ENCODE results near the gene FARSA. TPM values are rescaled to one million over a fixed set of nuclear protein-coding genes. Genes with fewer than 3 reads are reported as not detected.

FARSA gene
- total and polyA plus RNA-seq, 2 of the 13 experiments (the other 11 are each of a cell fraction or from before 2014, with no cell fraction given), result 25.9 to 72.0 TPM

DNA sequence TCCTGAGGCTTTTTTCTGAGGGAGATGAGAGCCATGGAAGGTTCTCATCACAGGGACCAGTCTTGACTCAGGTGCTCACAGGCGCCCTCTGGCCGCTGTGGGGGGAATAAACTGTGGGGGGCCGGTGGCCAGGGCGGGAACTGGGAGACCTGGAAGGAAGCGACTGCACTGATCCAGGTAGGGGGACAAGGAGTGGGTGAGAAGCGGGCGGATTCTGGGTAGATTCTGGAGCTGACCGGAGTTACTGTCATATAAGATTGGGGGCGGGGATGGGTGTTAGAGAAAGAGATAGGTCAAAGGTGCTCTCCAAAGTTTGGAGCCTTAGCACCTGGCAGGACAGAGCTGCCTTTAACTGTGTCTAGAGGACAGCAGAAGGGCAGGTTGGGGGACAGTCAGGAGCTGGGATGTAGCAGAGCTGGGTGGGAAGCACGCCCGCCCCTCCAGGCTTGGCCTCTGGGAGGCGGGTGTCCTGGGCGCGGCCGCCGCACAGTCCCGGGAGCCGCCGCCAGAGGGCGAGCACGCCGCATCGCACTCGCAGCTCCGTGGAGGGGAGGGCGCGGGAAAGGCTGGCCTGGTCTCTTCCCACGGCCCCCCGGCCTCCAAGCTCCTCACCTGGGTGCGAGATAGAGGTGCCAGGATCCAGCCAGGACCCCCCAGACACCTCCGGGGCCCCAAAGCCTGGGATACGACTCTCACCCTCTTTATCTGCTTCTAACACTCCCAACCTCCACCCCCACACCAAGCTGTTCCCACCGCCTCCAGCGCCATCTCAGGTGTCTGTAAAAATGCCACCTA lies 31.7 kb upstream of the FARSA start (continued):
- TF ChIP-seq, protein P1, sequence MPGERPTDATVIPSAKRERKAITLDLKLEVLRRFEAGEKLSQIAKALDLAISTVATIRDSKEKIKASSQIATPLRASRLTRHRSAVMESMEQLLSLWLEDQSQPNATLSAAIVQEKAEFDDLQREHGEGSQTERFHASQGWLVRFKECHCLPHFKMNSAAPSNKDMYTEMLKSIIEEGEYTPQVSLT (CRISPR knock-in tag; IDR thresholded peaks at IDR 0.05; ENCODE audit: borderline replicate concordance, low read depth), result no peak
- TF ChIP-seq HOXA3 (CRISPR knock-in tag; IDR thresholded peaks at IDR 0.05), result peak; percentile 67; the same call in 1 of the 2 replicates
- TF ChIP-seq ZNF225 (CRISPR knock-in tag; IDR thresholded peaks at IDR 0.05), result peak; percentile 37; the same call in 1 of the 2 replicates
- no peak for TF ChIP-seq NFE2 (CRISPR knock-in tag; IDR thresholded peaks at IDR 0.05)
- TF ChIP-seq ZNF451 (CRISPR knock-in tag; IDR thresholded peaks at IDR 0.05), result peak; percentile 71; the same call in 1 of the 2 replicates
- TF ChIP-seq STAT5B (CRISPR knock-in tag; IDR thresholded peaks at IDR 0.05), result no peak
- TF ChIP-seq HES4 (CRISPR knock-in tag; IDR thresholded peaks at IDR 0.05; ENCODE audit: borderline replicate concordance), result no peak
- TF ChIP-seq ZNF275 (CRISPR knock-in tag; IDR thresholded peaks at IDR 0.05; ENCODE audit: borderline replicate concordance), result no peak
- TF ChIP-seq ZNF768 (CRISPR knock-in tag; IDR thresholded peaks at IDR 0.05), result peak; percentile 82; the same call in 1 of the 2 replicates
- TF ChIP-seq, protein P2, sequence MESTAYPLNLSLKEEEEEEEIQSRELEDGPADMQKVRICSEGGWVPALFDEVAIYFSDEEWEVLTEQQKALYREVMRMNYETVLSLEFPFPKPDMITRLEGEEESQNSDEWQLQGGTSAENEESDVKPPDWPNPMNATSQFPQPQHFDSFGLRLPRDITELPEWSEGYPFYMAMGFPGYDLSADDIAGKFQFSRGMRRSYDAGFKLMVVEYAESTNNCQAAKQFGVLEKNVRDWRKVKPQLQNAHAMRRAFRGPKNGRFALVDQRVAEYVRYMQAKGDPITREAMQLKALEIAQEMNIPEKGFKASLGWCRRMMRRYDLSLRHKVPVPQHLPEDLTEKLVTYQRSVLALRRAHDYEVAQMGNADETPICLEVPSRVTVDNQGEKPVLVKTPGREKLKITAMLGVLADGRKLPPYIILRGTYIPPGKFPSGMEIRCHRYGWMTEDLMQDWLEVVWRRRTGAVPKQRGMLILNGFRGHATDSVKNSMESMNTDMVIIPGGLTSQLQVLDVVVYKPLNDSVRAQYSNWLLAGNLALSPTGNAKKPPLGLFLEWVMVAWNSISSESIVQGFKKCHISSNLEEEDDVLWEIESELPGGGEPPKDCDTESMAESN (CRISPR knock-in tag; conservative IDR thresholded peaks at IDR 0.05), result no peak; the same call in 1 of the 2 replicates
- peak; percentile 61; the same call in 1 of the 2 replicates for TF ChIP-seq ZMAT3 (CRISPR knock-in tag; conservative IDR thresholded peaks at IDR 0.05)
- peak; percentile 62; the same call in 1 of the 2 replicates for TF ChIP-seq ZFP41 (CRISPR knock-in tag; IDR thresholded peaks at IDR 0.05; ENCODE audit: borderline replicate concordance)
- no peak for TF ChIP-seq AGO2 (optimal IDR thresholded peaks at IDR 0.05; ENCODE audit: low read depth, low read length)
- TF ChIP-seq RBM39 (IDR thresholded peaks at IDR 0.05; ENCODE audit: low read depth, low read length, poor library complexity, severe bottlenecking), result peak; percentile 81
- TF ChIP-seq, protein P3, sequence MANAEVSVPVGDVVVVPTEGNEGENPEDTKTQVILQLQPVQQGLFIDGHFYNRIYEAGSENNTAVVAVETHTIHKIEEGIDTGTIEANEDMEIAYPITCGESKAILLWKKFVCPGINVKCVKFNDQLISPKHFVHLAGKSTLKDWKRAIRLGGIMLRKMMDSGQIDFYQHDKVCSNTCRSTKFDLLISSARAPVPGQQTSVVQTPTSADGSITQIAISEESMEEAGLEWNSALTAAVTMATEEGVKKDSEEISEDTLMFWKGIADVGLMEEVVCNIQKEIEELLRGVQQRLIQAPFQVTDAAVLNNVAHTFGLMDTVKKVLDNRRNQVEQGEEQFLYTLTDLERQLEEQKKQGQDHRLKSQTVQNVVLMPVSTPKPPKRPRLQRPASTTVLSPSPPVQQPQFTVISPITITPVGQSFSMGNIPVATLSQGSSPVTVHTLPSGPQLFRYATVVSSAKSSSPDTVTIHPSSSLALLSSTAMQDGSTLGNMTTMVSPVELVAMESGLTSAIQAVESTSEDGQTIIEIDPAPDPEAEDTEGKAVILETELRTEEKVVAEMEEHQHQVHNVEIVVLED (CRISPR knock-in tag; IDR thresholded peaks at IDR 0.05; ENCODE audit: borderline replicate concordance), result no peak
- TF ChIP-seq ZNF430 (CRISPR knock-in tag; IDR thresholded peaks at IDR 0.05), result peak; percentile 77; the same call in 1 of the 2 replicates
- no peak for TF ChIP-seq ELF1 (CRISPR knock-in tag; IDR thresholded peaks at IDR 0.05)
- no peak for TF ChIP-seq HDAC6 (IDR thresholded peaks at IDR 0.05; ENCODE audit: low read depth, low read length)
- TF ChIP-seq BCLAF1 (IDR thresholded peaks at IDR 0.05), result no peak
- TF ChIP-seq CREM (IDR thresholded peaks at IDR 0.05), result no peak
- no peak for TF ChIP-seq CREM (CRISPR knock-in tag; IDR thresholded peaks at IDR 0.05)
- TF ChIP-seq ZSCAN9 (CRISPR knock-in tag; IDR thresholded peaks at IDR 0.05; ENCODE audit: borderline replicate concordance), result no peak

All from HepG2 (cell line).